H9 (cell line): ENCODE results near the gene RAB3IP. TPM values are rescaled to one million over a fixed set of nuclear protein-coding genes. Genes with fewer than 3 reads are reported as not detected.
"Not testable (repeated sequence)": the region's sequence is repeated elsewhere in the genome, so short reads cannot be mapped to it uniquely, and the experiment has no call there.

ENCODE experiments used
- DNase-seq: peaks from one replicate; pipeline ENCODE4 v3.0.0-alpha.2; 2017
- H2AFZ ChIP-seq: one replicate; pipeline ENCODE4 v1.6.1; 2013; ENCODE audit warnings: mild to moderate bottlenecking, low read length, control low read depth, moderate library complexity
- H2AK5ac ChIP-seq: 2 replicates; pipeline ENCODE4 v1.6.1; 2013; ENCODE audit warnings: low read length, control low read depth, mixed read lengths; ENCODE audit not compliant: insufficient read length
- H2BK120ac ChIP-seq: one replicate; pipeline ENCODE4 v1.6.1; 2013; ENCODE audit warnings: low read depth, mild to moderate bottlenecking, low read length, control low read depth, inconsistent platforms; ENCODE audit not compliant: poor library complexity, severe bottlenecking
- H2BK12ac ChIP-seq: 2 replicates; pipeline ENCODE4 v1.6.1; 2013; ENCODE audit warnings: low read length, control low read depth, mixed read lengths, low read depth; ENCODE audit not compliant: insufficient read length
- H2BK15ac ChIP-seq: 2 replicates; pipeline ENCODE4 v1.6.1; 2013; ENCODE audit warnings: low read depth, low read length, control low read depth
- H2BK20ac ChIP-seq: one replicate; pipeline ENCODE4 v1.6.1; 2013; ENCODE audit warnings: low read depth, mild to moderate bottlenecking, low read length, control low read depth, inconsistent platforms; ENCODE audit not compliant: poor library complexity, severe bottlenecking
- H2BK5ac ChIP-seq: 2 replicates; pipeline ENCODE4 v1.6.1; 2013; ENCODE audit warnings: low read length, control low read depth, mixed read lengths; ENCODE audit not compliant: insufficient read length
- H3K14ac ChIP-seq: 2 replicates; pipeline ENCODE4 v1.6.1; 2013; ENCODE audit warnings: low read length, control low read depth; ENCODE audit not compliant: insufficient read depth
- H3K18ac ChIP-seq: 2 replicates; pipeline ENCODE4 v1.6.1; 2013; ENCODE audit warnings: low read depth, mild to moderate bottlenecking, mixed read lengths, low read length, control low read depth; ENCODE audit not compliant: insufficient read length
- H3K23ac ChIP-seq: 2 replicates; pipeline ENCODE4 v1.6.1; 2013; ENCODE audit warnings: low read length, control low read depth, mixed read lengths, low read depth; ENCODE audit not compliant: insufficient read length
- H3K23me2 ChIP-seq: 2 replicates; pipeline ENCODE4 v1.6.1; 2013; ENCODE audit warnings: low read depth, mild to moderate bottlenecking, mixed read lengths, low read length, control low read depth; ENCODE audit not compliant: insufficient read length, poor library complexity, severe bottlenecking
- H3K27ac ChIP-seq: 2 replicates; pipeline ENCODE4 v1.5.1; 2013; ENCODE audit warnings: low read length, control low read depth, mixed read lengths, low read depth; ENCODE audit not compliant: insufficient read length
- H3K27me3 ChIP-seq: 2 replicates; pipeline ENCODE4 v1.6.1; 2013; ENCODE audit warnings: low read length, control low read depth, inconsistent platforms; ENCODE audit not compliant: insufficient read depth
- H3K4ac ChIP-seq: 2 replicates; pipeline ENCODE4 v1.6.1; 2013; ENCODE audit warnings: low read depth, mild to moderate bottlenecking, control low read depth, inconsistent platforms, low read length, moderate library complexity
- H3K4me1 ChIP-seq: 2 replicates; pipeline ENCODE4 v1.6.1; 2013; ENCODE audit warnings: low read length, control low read depth, inconsistent platforms; ENCODE audit not compliant: insufficient read depth
- H3K4me2 ChIP-seq: 2 replicates; pipeline ENCODE4 v1.6.1; 2013; ENCODE audit warnings: low read length, control low read depth, mixed read lengths; ENCODE audit not compliant: insufficient read length, insufficient read depth
- H3K56ac ChIP-seq: 2 replicates; pipeline ENCODE4 v1.6.1; 2013; ENCODE audit warnings: low read depth, mild to moderate bottlenecking, mixed read lengths, low read length, control low read depth; ENCODE audit not compliant: insufficient read length
- H3K79me1 ChIP-seq: 2 replicates; pipeline ENCODE4 v1.6.1; 2013; ENCODE audit warnings: low read depth, mild to moderate bottlenecking, moderate library complexity, low read length, control low read depth, inconsistent platforms; ENCODE audit not compliant: insufficient read depth, poor library complexity, severe bottlenecking
- H3K79me2 ChIP-seq: 2 replicates; pipeline ENCODE4 v1.6.1; 2013; ENCODE audit warnings: low read length, control low read depth, inconsistent platforms; ENCODE audit not compliant: insufficient read depth
- H3K9ac ChIP-seq: 2 replicates; pipeline ENCODE4 v1.6.1; 2013; ENCODE audit warnings: low read length, control low read depth, mixed read lengths; ENCODE audit not compliant: insufficient read length; ENCODE audit errors: extremely low read depth
- H3K9me3 ChIP-seq: one replicate; pipeline ENCODE4 v1.6.1; 2013; ENCODE audit warnings: low read depth, low read length, inconsistent platforms; ENCODE audit not compliant: control insufficient read depth
- H3T11ph ChIP-seq: one replicate; pipeline ENCODE4 v1.6.1; 2013; ENCODE audit warnings: mild to moderate bottlenecking, low read length, control low read depth, inconsistent platforms
- H4K20me1 ChIP-seq: one replicate; pipeline ENCODE4 v1.6.1; 2013; ENCODE audit not compliant: control insufficient read depth, insufficient read length, insufficient read depth
- H4K5ac ChIP-seq: 2 replicates; pipeline ENCODE4 v1.6.1; 2013; ENCODE audit warnings: low read depth, mild to moderate bottlenecking, mixed read lengths, low read length, control low read depth; ENCODE audit not compliant: insufficient read length
- H4K8ac ChIP-seq: replicated peaks from 2 replicates; pipeline ENCODE4 v1.6.1; 2013; ENCODE audit warnings: low read length, control low read depth, mixed read lengths, low read depth; ENCODE audit not compliant: insufficient read length
- H4K91ac ChIP-seq: 2 replicates; pipeline ENCODE4 v1.6.1; 2013; ENCODE audit warnings: low read depth, mild to moderate bottlenecking, moderate library complexity, mixed read lengths, low read length, control low read depth; ENCODE audit not compliant: insufficient read length
- H3K27ac Mint-ChIP-seq, 3 experiments: 2 replicates in 2 of 3; 3 replicates in 1 of 3; pipeline ENCODE4 v1.8.0; 2020 to 2021; ENCODE audit warnings: mixed read lengths in 3 of 3, mild to moderate bottlenecking in 1 of 3, moderate library complexity in 1 of 3
- H3K27me3 Mint-ChIP-seq: 2 replicates; pipeline ENCODE4 v1.8.0; 2021; ENCODE audit warnings: low read depth, mild to moderate bottlenecking, moderate library complexity, mixed read lengths
- H3K36me3 Mint-ChIP-seq, 3 experiments: 2 replicates in 2 of 3; 3 replicates in 1 of 3; pipeline ENCODE4 v1.8.0; 2020 to 2021; ENCODE audit warnings: low read depth in 3 of 3, mixed read lengths in 3 of 3; ENCODE audit not compliant: insufficient read depth in 1 of 3
- H3K4me1 Mint-ChIP-seq, 2 experiments: 2 replicates each; pipeline ENCODE4 v1.8.0; 2020; ENCODE audit warnings: mixed read lengths in 2 of 2
- H3K4me3 Mint-ChIP-seq, 2 experiments: 2 replicates in 1 of 2; 3 replicates in 1 of 2; pipeline ENCODE4 v1.8.0; 2020 to 2021; ENCODE audit warnings: mild to moderate bottlenecking in 2 of 2, mixed read lengths in 2 of 2, moderate library complexity in 1 of 2
- H3K9me3 Mint-ChIP-seq, 2 experiments: 2 replicates in 1 of 2; 3 replicates in 1 of 2; pipeline ENCODE4 v1.8.0; 2020; ENCODE audit warnings: mild to moderate bottlenecking in 2 of 2, mixed read lengths in 2 of 2, moderate library complexity in 1 of 2
- CTCF ChIP-seq: fragments of 200-600 bp; sonication (generic); conservative IDR thresholded peaks from 3 replicates; pipeline ENCODE4 v1.8.0; 2021; ENCODE audit warnings: antibody characterized with exemption, mild to moderate bottlenecking
- WGBS: extraction: QIAGEN DNeasy Blood & Tissue Kit; methylation state at CpG from one replicate; pipeline ENCODE4 v1.1.7; 2013; ENCODE audit warnings: missing lambda C conversion rate, low lambda C conversion rate, mixed read lengths; ENCODE audit not compliant: insufficient read length; ENCODE audit errors: extremely low coverage; 5-methylcytosine and 5-hydroxymethylcytosine counted together
- total RNA-seq: library from RNA; stranded (reverse); gene quantifications from 2 replicates; pipeline ENCODE4 v1.2.1, GENCODE V29; 2021

The RAB3IP gene
- total RNA-seq, 1 experiment from 2014 or later, result 45.5 TPM

GRCh38 chr12:69851976-69852375 lies 113.3 kb downstream of the RAB3IP start:
- no peak overlapping the region for H2AFZ ChIP-seq
- no peak overlapping the region for H2BK20ac ChIP-seq
- H2AK5ac ChIP-seq, result no peak overlapping the region
- H3K79me2 ChIP-seq, result no peaks in the 10 kb centered on the region
- no peak overlapping the region for H3K27ac ChIP-seq
- H3K18ac ChIP-seq, result no peak overlapping the region
- H4K91ac ChIP-seq, result no peak overlapping the region
- no peak for TF ChIP-seq CTCF
- no peak overlapping the region for H2BK120ac ChIP-seq
- no peaks in the 10 kb centered on the region for H3K27me3 ChIP-seq
- H2BK12ac ChIP-seq, result no peak overlapping the region
- Mint-ChIP-seq H3K27ac (no peak overlapping the region), H3K27me3 (no peaks in the 10 kb centered on the region), H3K36me3 (peaks cover 7 to 27% (median 7%) of the 10 kb centered on the region in 3 experiments), H3K4me1 (no peaks in the 10 kb centered on the region; a peak in 1 of 4 replicates), H3K4me3 (no peak overlapping the region), H3K9me3 (peaks cover 36 to 37% of the 10 kb centered on the region in 2 experiments)
- H3K4ac ChIP-seq, result no peak overlapping the region
- no peaks in the 10 kb centered on the region for H3K9me3 ChIP-seq
- no peaks in the 10 kb centered on the region for H3K79me1 ChIP-seq
- no peak overlapping the region for H3K9ac ChIP-seq
- H3K14ac ChIP-seq, result no peak overlapping the region
- H3K23me2 ChIP-seq, result no peaks in the 10 kb centered on the region
- H2BK15ac ChIP-seq, result no peak overlapping the region
- no peak for DNase-seq
- H4K8ac ChIP-seq, result no peak overlapping the region
- no CpG with 5 or more reads among the region's 2 CpGs for WGBS
- no peak overlapping the region for H3K23ac ChIP-seq
- H3K4me2 ChIP-seq, result no peak overlapping the region
- H2BK5ac ChIP-seq, result no peak overlapping the region
- H3K56ac ChIP-seq, result no peak overlapping the region
- no peak overlapping the region for H4K5ac ChIP-seq
- no peak overlapping the region for H3T11ph ChIP-seq
- no peaks in the 10 kb centered on the region for H4K20me1 ChIP-seq
- no peaks in the 10 kb centered on the region for H3K4me1 ChIP-seq

GRCh38 chr12:69853176-69853961 lies 114.7 kb downstream of the RAB3IP start:
- H3K9me3 Mint-ChIP-seq, result peaks cover 37 to 40% of the 10 kb centered on the region in 2 experiments
- H4K8ac ChIP-seq, H4K20me1 ChIP-seq, H3K9me3 ChIP-seq, H2BK5ac ChIP-seq, H3K9ac ChIP-seq, H4K5ac ChIP-seq, H3T11ph ChIP-seq, H3K4me1 Mint-ChIP-seq, H3K14ac ChIP-seq, H3K27ac ChIP-seq, H3K27me3 ChIP-seq, H2AK5ac ChIP-seq, DNase-seq, H3K23me2 ChIP-seq, H2BK120ac ChIP-seq, H2BK20ac ChIP-seq, H3K27ac Mint-ChIP-seq, H3K27me3 Mint-ChIP-seq, H3K4me1 ChIP-seq, H2BK12ac ChIP-seq, H2BK15ac ChIP-seq, H4K91ac ChIP-seq, H3K56ac ChIP-seq, H3K18ac ChIP-seq, H2AFZ ChIP-seq, H3K23ac ChIP-seq, H3K4me3 Mint-ChIP-seq, H3K4ac ChIP-seq, H3K4me2 ChIP-seq, H3K79me2 ChIP-seq, H3K79me1 ChIP-seq: not testable (repeated sequence)
- peaks cover 7 to 27% (median 7%) of the 10 kb centered on the region in 3 experiments for H3K36me3 Mint-ChIP-seq
- WGBS, result no CpG with 5 or more reads among the region's 61 CpGs
